ENCODE data around the gene EFCAB14.

DNA sequence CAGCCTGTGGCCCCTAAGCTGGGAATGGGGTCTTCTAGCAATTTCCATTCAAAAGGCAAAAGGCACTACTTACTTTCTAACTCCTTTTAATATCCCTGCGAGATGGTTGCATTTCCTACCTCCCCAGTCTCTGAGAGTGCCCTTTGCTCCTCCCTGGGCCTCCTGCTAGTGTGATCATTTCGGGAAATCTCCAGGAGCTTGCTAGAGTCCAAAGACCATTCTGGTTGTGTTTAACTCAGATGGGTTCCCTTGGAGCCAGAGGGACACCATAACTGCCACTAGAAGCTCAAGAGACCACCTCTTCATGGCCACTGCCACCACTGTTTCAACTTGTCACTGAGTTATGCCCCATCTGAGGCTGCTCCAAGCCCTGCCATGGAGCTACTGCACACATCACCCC lies 45.5 kb upstream of the EFCAB14 start:
- TF ChIP-seq, protein P1, sequence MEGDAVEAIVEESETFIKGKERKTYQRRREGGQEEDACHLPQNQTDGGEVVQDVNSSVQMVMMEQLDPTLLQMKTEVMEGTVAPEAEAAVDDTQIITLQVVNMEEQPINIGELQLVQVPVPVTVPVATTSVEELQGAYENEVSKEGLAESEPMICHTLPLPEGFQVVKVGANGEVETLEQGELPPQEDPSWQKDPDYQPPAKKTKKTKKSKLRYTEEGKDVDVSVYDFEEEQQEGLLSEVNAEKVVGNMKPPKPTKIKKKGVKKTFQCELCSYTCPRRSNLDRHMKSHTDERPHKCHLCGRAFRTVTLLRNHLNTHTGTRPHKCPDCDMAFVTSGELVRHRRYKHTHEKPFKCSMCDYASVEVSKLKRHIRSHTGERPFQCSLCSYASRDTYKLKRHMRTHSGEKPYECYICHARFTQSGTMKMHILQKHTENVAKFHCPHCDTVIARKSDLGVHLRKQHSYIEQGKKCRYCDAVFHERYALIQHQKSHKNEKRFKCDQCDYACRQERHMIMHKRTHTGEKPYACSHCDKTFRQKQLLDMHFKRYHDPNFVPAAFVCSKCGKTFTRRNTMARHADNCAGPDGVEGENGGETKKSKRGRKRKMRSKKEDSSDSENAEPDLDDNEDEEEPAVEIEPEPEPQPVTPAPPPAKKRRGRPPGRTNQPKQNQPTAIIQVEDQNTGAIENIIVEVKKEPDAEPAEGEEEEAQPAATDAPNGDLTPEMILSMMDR (IDR thresholded peaks at IDR 0.05; ENCODE audit: poor library complexity) = no peak
- TF ChIP-seq EZH2 (IDR thresholded peaks at IDR 0.05; ENCODE audit: borderline replicate concordance) = no peak
